GM12874 (cell line): Measurements from ENCODE around the gene CCDC149.

Source experiments
- TF ChIP-seq, protein P1 (sequence below): IDR thresholded peaks from 2 replicates; pipeline ENCODE4 v1.5.1; 2011; ENCODE audit warnings: low read depth, mild to moderate bottlenecking, control low read depth, low read length, moderate library complexity; ENCODE audit not compliant: insufficient read depth

CCDC149 gene

DNA sequence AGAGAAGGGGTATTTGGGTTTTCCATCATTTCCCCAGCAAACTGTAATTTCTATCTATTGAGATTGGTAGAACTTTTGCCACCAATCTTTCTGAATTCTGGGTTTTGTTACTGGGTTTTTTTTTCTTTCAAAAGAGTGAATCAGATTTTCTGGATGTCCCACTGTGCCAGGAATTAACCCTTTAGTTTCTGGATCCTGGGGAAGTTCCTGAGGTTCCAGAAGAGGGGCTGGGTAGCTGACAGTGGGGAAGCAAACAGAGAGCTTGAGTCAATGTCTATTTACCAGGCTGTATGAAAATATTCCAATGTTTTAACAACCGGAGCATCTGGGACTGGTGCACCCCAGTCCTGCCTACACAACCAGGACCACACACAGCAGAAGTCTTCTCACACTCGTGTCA, 143.3 kb downstream of the CCDC149 start:
- TF ChIP-seq, protein P1, sequence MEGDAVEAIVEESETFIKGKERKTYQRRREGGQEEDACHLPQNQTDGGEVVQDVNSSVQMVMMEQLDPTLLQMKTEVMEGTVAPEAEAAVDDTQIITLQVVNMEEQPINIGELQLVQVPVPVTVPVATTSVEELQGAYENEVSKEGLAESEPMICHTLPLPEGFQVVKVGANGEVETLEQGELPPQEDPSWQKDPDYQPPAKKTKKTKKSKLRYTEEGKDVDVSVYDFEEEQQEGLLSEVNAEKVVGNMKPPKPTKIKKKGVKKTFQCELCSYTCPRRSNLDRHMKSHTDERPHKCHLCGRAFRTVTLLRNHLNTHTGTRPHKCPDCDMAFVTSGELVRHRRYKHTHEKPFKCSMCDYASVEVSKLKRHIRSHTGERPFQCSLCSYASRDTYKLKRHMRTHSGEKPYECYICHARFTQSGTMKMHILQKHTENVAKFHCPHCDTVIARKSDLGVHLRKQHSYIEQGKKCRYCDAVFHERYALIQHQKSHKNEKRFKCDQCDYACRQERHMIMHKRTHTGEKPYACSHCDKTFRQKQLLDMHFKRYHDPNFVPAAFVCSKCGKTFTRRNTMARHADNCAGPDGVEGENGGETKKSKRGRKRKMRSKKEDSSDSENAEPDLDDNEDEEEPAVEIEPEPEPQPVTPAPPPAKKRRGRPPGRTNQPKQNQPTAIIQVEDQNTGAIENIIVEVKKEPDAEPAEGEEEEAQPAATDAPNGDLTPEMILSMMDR: no peak

DNA sequence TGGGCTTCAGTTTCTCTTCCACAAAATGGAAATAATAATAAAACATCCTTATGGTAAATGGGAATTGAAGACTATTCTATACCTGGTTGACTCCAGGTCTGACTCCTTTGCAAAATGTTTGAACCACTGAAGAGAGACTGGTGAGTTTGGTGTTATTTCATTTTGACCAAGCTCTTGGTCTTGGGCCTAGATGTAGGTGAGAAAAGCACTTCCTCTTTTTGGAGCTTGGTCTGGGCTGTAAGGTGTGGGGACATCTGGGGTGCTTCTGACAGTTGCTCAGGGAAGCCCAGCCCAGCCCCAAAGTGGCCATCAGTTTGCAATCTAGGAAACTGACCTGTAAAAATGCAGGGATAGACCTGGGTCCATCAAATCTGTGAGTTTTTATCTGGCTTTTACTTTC, 144.2 kb downstream of the CCDC149 start:
- TF ChIP-seq, protein P1: no peak

GRCh38 chr4:24768006-24768405, 144.8 kb downstream of the CCDC149 start:
- TF ChIP-seq, protein P1: no peak

- TF ChIP-seq, protein P1: no peak
Observed at GRCh38 chr4:24765376-24765988, 147.4 kb downstream of the CCDC149 start.

DNA sequence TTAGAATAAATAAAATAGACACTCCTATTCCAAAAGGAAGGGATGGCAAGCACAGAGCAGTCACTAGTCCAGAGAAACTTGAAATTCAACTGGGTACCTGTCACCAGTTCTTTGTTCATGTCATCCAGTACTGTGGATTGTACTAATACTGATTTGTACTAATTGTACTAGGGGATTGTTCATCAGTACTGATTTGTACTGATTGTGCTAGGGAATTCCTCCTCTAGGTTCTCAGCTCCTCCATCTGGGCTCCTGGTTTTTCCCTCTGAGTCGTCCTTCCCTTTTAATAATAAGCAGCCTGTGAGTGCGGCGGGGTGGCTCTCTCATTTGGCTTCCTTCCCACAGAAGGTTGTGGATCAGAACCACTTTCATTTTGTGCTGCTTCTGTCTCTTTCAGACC, 148.5 kb downstream of the CCDC149 start:
- TF ChIP-seq, protein P1: no peak

- TF ChIP-seq, protein P1: no peak
Observed at GRCh38 chr4:24763631-24764297, 149.1 kb downstream of the CCDC149 start.
